H1 (cell line): ENCODE data around the gene ARHGEF12. TPM values are rescaled to one million over a fixed set of nuclear protein-coding genes. Genes with fewer than 3 reads are reported as not detected.

Experiments
- BACH1 ChIP-seq: IDR thresholded peaks from 2 replicates; pipeline ENCODE4 v1.6.1; 2012; ENCODE audit warnings: low read length, improper control_type of control experiment
- GTF2F1 ChIP-seq: IDR thresholded peaks from 2 replicates; pipeline ENCODE4 v1.6.1; 2012; ENCODE audit warnings: low read depth, low read length, improper control_type of control experiment, borderline replicate concordance
- HDAC2 ChIP-seq, 2 experiments: fragments of 300-600 bp in 1 of 2; sonication (generic) in 1 of 2; IDR thresholded peaks; 2 replicates each; pipeline ENCODE4 v1.6.1; 2011 to 2012; ENCODE audit warnings: low read depth in 2 of 2, low read length in 2 of 2, mild to moderate bottlenecking in 2 of 2, moderate library complexity in 2 of 2, borderline replicate concordance in 1 of 2, inconsistent platforms in 1 of 2
- SP1 ChIP-seq: IDR thresholded peaks from 2 replicates; pipeline ENCODE4 v1.6.1; 2011; ENCODE audit warnings: low read depth, low read length
- TEAD4 ChIP-seq: IDR thresholded peaks from 2 replicates; pipeline ENCODE4 v1.6.1; 2012; ENCODE audit warnings: low read depth, low read length, inconsistent platforms, mixed read lengths
- polyA plus RNA-seq, 7 experiments: library from polyadenylated mRNA; depleted of rRNA in 3 of 7; stranded (reverse) in 5 of 7; unstranded in 2 of 7; fragments of >200 nt in 5 of 7; fragments of 200-250 nt in 2 of 7; gene quantifications; 1 replicate in 5 of 7; 2 replicates in 1 of 7; 4 replicates in 1 of 7; pipeline versions ENCODE4 v1.2.1 to v1.2.3, GENCODE V29; 2011 to 2013; ENCODE audit warnings: missing spikeins in 2 of 7, mixed read lengths in 2 of 7
- total RNA-seq: library from RNA; stranded (reverse); fragmentation: NEBNext Ultra II Directional; extraction: Animal tissue kit (Norgen Biotek cat#: 25700); gene quantifications from 2 replicates; pipeline ENCODE4 v1.2.1, GENCODE V29; 2021

The ARHGEF12 gene
- total and polyA plus RNA-seq, 2 of the 8 experiments (the other 6 are each of a cell fraction or from before 2014, with no cell fraction given) = 5.1 to 33.7 TPM

DNA sequence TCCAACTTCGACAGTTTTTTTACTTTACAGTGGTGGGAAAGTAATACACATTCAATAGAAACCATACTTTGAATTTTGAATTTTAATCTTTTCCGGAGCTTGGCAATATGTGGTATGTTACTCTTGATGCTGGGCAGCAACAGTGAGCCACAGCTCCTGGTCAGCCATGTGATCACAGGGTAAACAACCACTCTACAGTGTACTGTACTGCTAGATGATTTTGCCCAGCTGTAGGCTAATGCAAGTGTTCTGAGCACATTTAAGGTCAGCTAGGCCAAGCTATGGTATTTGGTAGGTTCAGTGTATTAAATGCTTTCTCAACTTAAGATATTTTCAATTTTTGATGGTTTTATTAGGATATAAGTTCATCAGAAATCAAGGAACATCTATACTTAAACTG, 126.6 kb downstream of the ARHGEF12 start (continued):
- no peak for TF ChIP-seq TEAD4
- TF ChIP-seq BACH1 = no peak
- no peak for TF ChIP-seq HDAC2 (IDR thresholded peaks at IDR 0.05; ENCODE audit: borderline replicate concordance in 1 of 2, low read depth in 2 of 2, low read length in 2 of 2)
- no peak for TF ChIP-seq GTF2F1
- TF ChIP-seq SP1 = no peak
- TF ChIP-seq, all 59 proteins: peak for 0
